ENCODE measurements around the gene ARHGAP12. TPM values are rescaled to one million over a fixed set of nuclear protein-coding genes. Genes with fewer than 3 reads are reported as not detected.

The ARHGAP12 gene
- polyA plus RNA-seq, 1 donor from 2014 or later: 62.6 TPM

DNA sequence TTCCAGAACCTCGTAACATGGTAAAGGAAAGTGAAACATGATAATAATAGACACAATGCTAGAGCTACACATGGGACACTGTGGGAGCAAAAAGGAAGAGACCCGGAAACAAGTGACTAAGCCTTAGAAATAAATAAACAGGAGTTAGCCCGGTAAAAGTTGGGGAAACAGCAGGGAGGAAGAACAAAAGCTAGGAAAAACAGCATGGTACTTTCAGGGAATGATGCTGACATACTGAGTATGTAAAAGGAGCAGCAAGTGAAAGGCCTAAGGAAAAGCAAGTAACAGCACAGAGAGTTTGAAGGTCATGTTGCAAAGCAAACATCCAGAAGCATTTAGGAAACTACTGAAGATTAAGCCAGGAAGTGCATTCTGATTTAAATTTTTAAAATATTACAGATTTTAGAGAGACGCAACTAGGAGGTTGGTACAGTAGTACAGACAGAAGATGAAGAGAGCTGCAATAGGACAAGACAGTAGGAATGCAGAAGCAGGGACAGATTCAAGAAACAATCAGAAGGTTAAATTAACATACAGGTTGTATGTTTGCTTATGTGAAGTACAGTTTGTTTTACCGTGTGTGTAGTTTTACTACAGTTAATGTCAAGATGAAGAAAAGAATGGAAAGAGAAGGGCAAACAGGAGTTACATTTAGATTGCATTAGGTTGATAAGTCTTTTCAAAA is 63.7 kb downstream of the ARHGAP12 start:
- no peak overlapping the region for H3K9ac ChIP-seq (ENCODE audit: low read length)
- no peaks in the 10 kb centered on the region for H3K9me2 ChIP-seq (ENCODE audit: insufficient read depth, low read length)
- H3F3A ChIP-seq (ENCODE audit: insufficient read depth, low read length, poor library complexity, severe bottlenecking): no peaks in the 10 kb centered on the region
- no peak overlapping the region for H3K27ac ChIP-seq (ENCODE audit: low read length)
- H3K9me3 ChIP-seq (ENCODE audit: low read length): no peaks in the 10 kb centered on the region
- TF ChIP-seq REST (IDR thresholded peaks at IDR 0.05; ENCODE audit: borderline replicate concordance): no peak
- no peak for TF ChIP-seq EP300 (conservative IDR thresholded peaks at IDR 0.05; ENCODE audit: poor library complexity, severe bottlenecking)
- no peak for TF ChIP-seq TAF1 (IDR thresholded peaks at IDR 0.05; ENCODE audit: low read depth)
- no peak for TF ChIP-seq EZH2 (IDR thresholded peaks at IDR 0.05; ENCODE audit: borderline replicate concordance, insufficient read depth, low read length, poor library complexity, severe bottlenecking)
- TF ChIP-seq MXI1 (conservative IDR thresholded peaks at IDR 0.05; ENCODE audit: poor library complexity, severe bottlenecking): no peak
- no peak for TF ChIP-seq SMC3 (conservative IDR thresholded peaks at IDR 0.05; ENCODE audit: poor library complexity)
- TF ChIP-seq RAD21 (conservative IDR thresholded peaks at IDR 0.05): no peak
- no peak for TF ChIP-seq POLR2AphosphoS5 (IDR thresholded peaks at IDR 0.05)
- TF ChIP-seq, protein P1, sequence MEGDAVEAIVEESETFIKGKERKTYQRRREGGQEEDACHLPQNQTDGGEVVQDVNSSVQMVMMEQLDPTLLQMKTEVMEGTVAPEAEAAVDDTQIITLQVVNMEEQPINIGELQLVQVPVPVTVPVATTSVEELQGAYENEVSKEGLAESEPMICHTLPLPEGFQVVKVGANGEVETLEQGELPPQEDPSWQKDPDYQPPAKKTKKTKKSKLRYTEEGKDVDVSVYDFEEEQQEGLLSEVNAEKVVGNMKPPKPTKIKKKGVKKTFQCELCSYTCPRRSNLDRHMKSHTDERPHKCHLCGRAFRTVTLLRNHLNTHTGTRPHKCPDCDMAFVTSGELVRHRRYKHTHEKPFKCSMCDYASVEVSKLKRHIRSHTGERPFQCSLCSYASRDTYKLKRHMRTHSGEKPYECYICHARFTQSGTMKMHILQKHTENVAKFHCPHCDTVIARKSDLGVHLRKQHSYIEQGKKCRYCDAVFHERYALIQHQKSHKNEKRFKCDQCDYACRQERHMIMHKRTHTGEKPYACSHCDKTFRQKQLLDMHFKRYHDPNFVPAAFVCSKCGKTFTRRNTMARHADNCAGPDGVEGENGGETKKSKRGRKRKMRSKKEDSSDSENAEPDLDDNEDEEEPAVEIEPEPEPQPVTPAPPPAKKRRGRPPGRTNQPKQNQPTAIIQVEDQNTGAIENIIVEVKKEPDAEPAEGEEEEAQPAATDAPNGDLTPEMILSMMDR (IDR thresholded peaks at IDR 0.05; ENCODE audit: poor library complexity, severe bottlenecking): no peak
- H2AFZ ChIP-seq (ENCODE audit: low read depth, low read length): no peak overlapping the region
- no peak overlapping the region for H3K4me2 ChIP-seq (ENCODE audit: low read length)
- H3K79me2 ChIP-seq (replicated peaks; ENCODE audit: insufficient read depth, low read length): peaks cover 15% of the 10 kb centered on the region
- no peaks in the 10 kb centered on the region for H3K36me3 ChIP-seq (ENCODE audit: insufficient read depth, low read length)
- no peaks in the 10 kb centered on the region for H4K20me1 ChIP-seq (ENCODE audit: insufficient read depth)
- H3K4me3 ChIP-seq (ENCODE audit: low read length): no peak overlapping the region
- no peaks in the 10 kb centered on the region for H3K27me3 ChIP-seq (ENCODE audit: insufficient read depth, low read depth, low read length)

- no peak overlapping the region for H3K27ac ChIP-seq (ENCODE audit: low read length)
- no peak overlapping the region for H2AFZ ChIP-seq (ENCODE audit: low read depth, low read length)
- no peaks in the 10 kb centered on the region for H3K36me3 ChIP-seq (ENCODE audit: insufficient read depth, low read length)
- H3K9me3 ChIP-seq (ENCODE audit: low read length): no peaks in the 10 kb centered on the region
- no peak overlapping the region for H3K4me3 ChIP-seq (ENCODE audit: low read length)
- H3F3A ChIP-seq (ENCODE audit: insufficient read depth, low read length, poor library complexity, severe bottlenecking): no peaks in the 10 kb centered on the region
- H3K79me2 ChIP-seq (replicated peaks; ENCODE audit: insufficient read depth, low read length): peaks cover 3% of the 10 kb centered on the region
- no peaks in the 10 kb centered on the region for H4K20me1 ChIP-seq (ENCODE audit: insufficient read depth)
- H3K27me3 ChIP-seq (ENCODE audit: insufficient read depth, low read depth, low read length): no peaks in the 10 kb centered on the region
- no peak for TF ChIP-seq EP300 (conservative IDR thresholded peaks at IDR 0.05; ENCODE audit: poor library complexity, severe bottlenecking)
- no peak for TF ChIP-seq REST (IDR thresholded peaks at IDR 0.05; ENCODE audit: borderline replicate concordance)
- TF ChIP-seq MXI1 (conservative IDR thresholded peaks at IDR 0.05; ENCODE audit: poor library complexity, severe bottlenecking): no peak
- no peak for TF ChIP-seq POLR2AphosphoS5 (IDR thresholded peaks at IDR 0.05)
- TF ChIP-seq, protein P1 (IDR thresholded peaks at IDR 0.05; ENCODE audit: poor library complexity, severe bottlenecking): no peak
- TF ChIP-seq SMC3 (conservative IDR thresholded peaks at IDR 0.05; ENCODE audit: poor library complexity): no peak
- no peak overlapping the region for H3K9ac ChIP-seq (ENCODE audit: low read length)
- no peak overlapping the region for H3K4me2 ChIP-seq (ENCODE audit: low read length)
- H3K9me2 ChIP-seq (ENCODE audit: insufficient read depth, low read length): no peaks in the 10 kb centered on the region
Measured at GRCh38 chr10:31855033-31855432, 73.6 kb downstream of the ARHGAP12 start.

Measured in neural cell (in vitro differentiated cells).